H9 (cell line): Measurements from ENCODE around the gene ENO3. TPM values are rescaled to one million over a fixed set of nuclear protein-coding genes. Genes with fewer than 3 reads are reported as not detected.
A peak's percentile ranks its signal among the peaks of the same experiment; 100 is the strongest.

Source experiments
- DNase-seq: peaks from one replicate; pipeline ENCODE4 v3.0.0-alpha.2; 2017
- H2AFZ ChIP-seq: one replicate; pipeline ENCODE4 v1.6.1; 2013; ENCODE audit warnings: mild to moderate bottlenecking, low read length, control low read depth, moderate library complexity
- H2AK5ac ChIP-seq: 2 replicates; pipeline ENCODE4 v1.6.1; 2013; ENCODE audit warnings: low read length, control low read depth, mixed read lengths; ENCODE audit not compliant: insufficient read length
- H2BK120ac ChIP-seq: one replicate; pipeline ENCODE4 v1.6.1; 2013; ENCODE audit warnings: low read depth, mild to moderate bottlenecking, low read length, control low read depth, inconsistent platforms; ENCODE audit not compliant: poor library complexity, severe bottlenecking
- H2BK12ac ChIP-seq: 2 replicates; pipeline ENCODE4 v1.6.1; 2013; ENCODE audit warnings: low read length, control low read depth, mixed read lengths, low read depth; ENCODE audit not compliant: insufficient read length
- H2BK15ac ChIP-seq: 2 replicates; pipeline ENCODE4 v1.6.1; 2013; ENCODE audit warnings: low read depth, low read length, control low read depth
- H2BK20ac ChIP-seq: one replicate; pipeline ENCODE4 v1.6.1; 2013; ENCODE audit warnings: low read depth, mild to moderate bottlenecking, low read length, control low read depth, inconsistent platforms; ENCODE audit not compliant: poor library complexity, severe bottlenecking
- H2BK5ac ChIP-seq: 2 replicates; pipeline ENCODE4 v1.6.1; 2013; ENCODE audit warnings: low read length, control low read depth, mixed read lengths; ENCODE audit not compliant: insufficient read length
- H3K14ac ChIP-seq: 2 replicates; pipeline ENCODE4 v1.6.1; 2013; ENCODE audit warnings: low read length, control low read depth; ENCODE audit not compliant: insufficient read depth
- H3K18ac ChIP-seq: 2 replicates; pipeline ENCODE4 v1.6.1; 2013; ENCODE audit warnings: low read depth, mild to moderate bottlenecking, mixed read lengths, low read length, control low read depth; ENCODE audit not compliant: insufficient read length
- H3K23ac ChIP-seq: 2 replicates; pipeline ENCODE4 v1.6.1; 2013; ENCODE audit warnings: low read length, control low read depth, mixed read lengths, low read depth; ENCODE audit not compliant: insufficient read length
- H3K23me2 ChIP-seq: 2 replicates; pipeline ENCODE4 v1.6.1; 2013; ENCODE audit warnings: low read depth, mild to moderate bottlenecking, mixed read lengths, low read length, control low read depth; ENCODE audit not compliant: insufficient read length, poor library complexity, severe bottlenecking
- H3K27ac ChIP-seq: 2 replicates; pipeline ENCODE4 v1.5.1; 2013; ENCODE audit warnings: low read length, control low read depth, mixed read lengths, low read depth; ENCODE audit not compliant: insufficient read length
- H3K27me3 ChIP-seq: 2 replicates; pipeline ENCODE4 v1.6.1; 2013; ENCODE audit warnings: low read length, control low read depth, inconsistent platforms; ENCODE audit not compliant: insufficient read depth
- H3K4ac ChIP-seq: 2 replicates; pipeline ENCODE4 v1.6.1; 2013; ENCODE audit warnings: low read depth, mild to moderate bottlenecking, control low read depth, inconsistent platforms, low read length, moderate library complexity
- H3K4me1 ChIP-seq: 2 replicates; pipeline ENCODE4 v1.6.1; 2013; ENCODE audit warnings: low read length, control low read depth, inconsistent platforms; ENCODE audit not compliant: insufficient read depth
- H3K4me2 ChIP-seq: 2 replicates; pipeline ENCODE4 v1.6.1; 2013; ENCODE audit warnings: low read length, control low read depth, mixed read lengths; ENCODE audit not compliant: insufficient read length, insufficient read depth
- H3K56ac ChIP-seq: 2 replicates; pipeline ENCODE4 v1.6.1; 2013; ENCODE audit warnings: low read depth, mild to moderate bottlenecking, mixed read lengths, low read length, control low read depth; ENCODE audit not compliant: insufficient read length
- H3K79me1 ChIP-seq: 2 replicates; pipeline ENCODE4 v1.6.1; 2013; ENCODE audit warnings: low read depth, mild to moderate bottlenecking, moderate library complexity, low read length, control low read depth, inconsistent platforms; ENCODE audit not compliant: insufficient read depth, poor library complexity, severe bottlenecking
- H3K79me2 ChIP-seq: 2 replicates; pipeline ENCODE4 v1.6.1; 2013; ENCODE audit warnings: low read length, control low read depth, inconsistent platforms; ENCODE audit not compliant: insufficient read depth
- H3K9ac ChIP-seq: 2 replicates; pipeline ENCODE4 v1.6.1; 2013; ENCODE audit warnings: low read length, control low read depth, mixed read lengths; ENCODE audit not compliant: insufficient read length; ENCODE audit errors: extremely low read depth
- H3K9me3 ChIP-seq: one replicate; pipeline ENCODE4 v1.6.1; 2013; ENCODE audit warnings: low read depth, low read length, inconsistent platforms; ENCODE audit not compliant: control insufficient read depth
- H3T11ph ChIP-seq: one replicate; pipeline ENCODE4 v1.6.1; 2013; ENCODE audit warnings: mild to moderate bottlenecking, low read length, control low read depth, inconsistent platforms
- H4K20me1 ChIP-seq: one replicate; pipeline ENCODE4 v1.6.1; 2013; ENCODE audit not compliant: control insufficient read depth, insufficient read length, insufficient read depth
- H4K5ac ChIP-seq: 2 replicates; pipeline ENCODE4 v1.6.1; 2013; ENCODE audit warnings: low read depth, mild to moderate bottlenecking, mixed read lengths, low read length, control low read depth; ENCODE audit not compliant: insufficient read length
- H4K8ac ChIP-seq: replicated peaks from 2 replicates; pipeline ENCODE4 v1.6.1; 2013; ENCODE audit warnings: low read length, control low read depth, mixed read lengths, low read depth; ENCODE audit not compliant: insufficient read length
- H4K91ac ChIP-seq: 2 replicates; pipeline ENCODE4 v1.6.1; 2013; ENCODE audit warnings: low read depth, mild to moderate bottlenecking, moderate library complexity, mixed read lengths, low read length, control low read depth; ENCODE audit not compliant: insufficient read length
- H3K27ac Mint-ChIP-seq, 3 experiments: 2 replicates in 2 of 3; 3 replicates in 1 of 3; pipeline ENCODE4 v1.8.0; 2020 to 2021; ENCODE audit warnings: mixed read lengths in 3 of 3, mild to moderate bottlenecking in 1 of 3, moderate library complexity in 1 of 3
- H3K27me3 Mint-ChIP-seq: 2 replicates; pipeline ENCODE4 v1.8.0; 2021; ENCODE audit warnings: low read depth, mild to moderate bottlenecking, moderate library complexity, mixed read lengths
- H3K36me3 Mint-ChIP-seq, 3 experiments: 2 replicates in 2 of 3; 3 replicates in 1 of 3; pipeline ENCODE4 v1.8.0; 2020 to 2021; ENCODE audit warnings: low read depth in 3 of 3, mixed read lengths in 3 of 3; ENCODE audit not compliant: insufficient read depth in 1 of 3
- H3K4me1 Mint-ChIP-seq, 2 experiments: 2 replicates each; pipeline ENCODE4 v1.8.0; 2020; ENCODE audit warnings: mixed read lengths in 2 of 2
- H3K4me3 Mint-ChIP-seq, 2 experiments: 2 replicates in 1 of 2; 3 replicates in 1 of 2; pipeline ENCODE4 v1.8.0; 2020 to 2021; ENCODE audit warnings: mild to moderate bottlenecking in 2 of 2, mixed read lengths in 2 of 2, moderate library complexity in 1 of 2
- H3K9me3 Mint-ChIP-seq, 2 experiments: 2 replicates in 1 of 2; 3 replicates in 1 of 2; pipeline ENCODE4 v1.8.0; 2020; ENCODE audit warnings: mild to moderate bottlenecking in 2 of 2, mixed read lengths in 2 of 2, moderate library complexity in 1 of 2
- WGBS: extraction: QIAGEN DNeasy Blood & Tissue Kit; methylation state at CpG from one replicate; pipeline ENCODE4 v1.1.7; 2013; ENCODE audit warnings: missing lambda C conversion rate, low lambda C conversion rate, mixed read lengths; ENCODE audit not compliant: insufficient read length; ENCODE audit errors: extremely low coverage; 5-methylcytosine and 5-hydroxymethylcytosine counted together
- total RNA-seq: library from RNA; stranded (reverse); gene quantifications from 2 replicates; pipeline ENCODE4 v1.2.1, GENCODE V29; 2021
- TF ChIP-seq, protein P1 (sequence below): fragments of 200-600 bp; sonication (generic); conservative IDR thresholded peaks from 3 replicates; pipeline ENCODE4 v1.8.0; 2021; ENCODE audit warnings: antibody characterized with exemption, mild to moderate bottlenecking

ENO3 gene
- total RNA-seq, 1 experiment from 2014 or later, result 25.4 TPM

- H2AFZ ChIP-seq, result no peak overlapping the region
- Mint-ChIP-seq H3K36me3 (peaks cover 32 to 67% (median 53%) of the 10 kb centered on the region in 3 experiments), H3K9me3 (peaks cover 0 to 2% of the 10 kb centered on the region in 2 experiments; a peak in 2 of 5 replicates), H3K27me3 (peaks cover 6% of the 10 kb centered on the region), H3K4me1 (peaks cover 28 to 33% of the 10 kb centered on the region in 2 experiments), H3K27ac (peak overlapping the region; percentile 83 to 92 (median 91); a peak in 5 of 7 replicates), H3K4me3 (peak overlapping the region; percentile 7 to 16; a peak in 3 of 5 replicates)
- no peaks in the 10 kb centered on the region for H3K27me3 ChIP-seq
- H4K8ac ChIP-seq, result no peak overlapping the region
- no peak overlapping the region for H3T11ph ChIP-seq
- no peak overlapping the region for H3K14ac ChIP-seq
- H3K4me2 ChIP-seq, result no peak overlapping the region
- no peak overlapping the region for H4K91ac ChIP-seq
- H4K5ac ChIP-seq, result no peak overlapping the region
- TF ChIP-seq, protein P1, sequence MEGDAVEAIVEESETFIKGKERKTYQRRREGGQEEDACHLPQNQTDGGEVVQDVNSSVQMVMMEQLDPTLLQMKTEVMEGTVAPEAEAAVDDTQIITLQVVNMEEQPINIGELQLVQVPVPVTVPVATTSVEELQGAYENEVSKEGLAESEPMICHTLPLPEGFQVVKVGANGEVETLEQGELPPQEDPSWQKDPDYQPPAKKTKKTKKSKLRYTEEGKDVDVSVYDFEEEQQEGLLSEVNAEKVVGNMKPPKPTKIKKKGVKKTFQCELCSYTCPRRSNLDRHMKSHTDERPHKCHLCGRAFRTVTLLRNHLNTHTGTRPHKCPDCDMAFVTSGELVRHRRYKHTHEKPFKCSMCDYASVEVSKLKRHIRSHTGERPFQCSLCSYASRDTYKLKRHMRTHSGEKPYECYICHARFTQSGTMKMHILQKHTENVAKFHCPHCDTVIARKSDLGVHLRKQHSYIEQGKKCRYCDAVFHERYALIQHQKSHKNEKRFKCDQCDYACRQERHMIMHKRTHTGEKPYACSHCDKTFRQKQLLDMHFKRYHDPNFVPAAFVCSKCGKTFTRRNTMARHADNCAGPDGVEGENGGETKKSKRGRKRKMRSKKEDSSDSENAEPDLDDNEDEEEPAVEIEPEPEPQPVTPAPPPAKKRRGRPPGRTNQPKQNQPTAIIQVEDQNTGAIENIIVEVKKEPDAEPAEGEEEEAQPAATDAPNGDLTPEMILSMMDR, result no peak
- H3K56ac ChIP-seq, result no peak overlapping the region
- H4K20me1 ChIP-seq, result no peaks in the 10 kb centered on the region
- H3K79me2 ChIP-seq, result peaks cover 15% of the 10 kb centered on the region; the same call in 1 of the 2 replicates
- no CpG with 5 or more reads among the region's 8 CpGs for WGBS
- H3K23ac ChIP-seq, result no peak overlapping the region
- H2BK120ac ChIP-seq, result no peak overlapping the region
- peaks cover 4% of the 10 kb centered on the region for H3K79me1 ChIP-seq
- H3K4me1 ChIP-seq, result no peaks in the 10 kb centered on the region
- no peak overlapping the region for H2BK20ac ChIP-seq
- no peak overlapping the region for H3K4ac ChIP-seq
- peak overlapping the region; percentile 5 for H3K27ac ChIP-seq
- H3K18ac ChIP-seq, result no peak overlapping the region
- H3K9ac ChIP-seq, result no peak overlapping the region
- H2BK5ac ChIP-seq, result no peak overlapping the region
- no peaks in the 10 kb centered on the region for H3K9me3 ChIP-seq
- DNase-seq, result peak; percentile 44
- no peak overlapping the region for H2AK5ac ChIP-seq
- H2BK12ac ChIP-seq, result no peak overlapping the region
- peaks cover 19% of the 10 kb centered on the region for H3K23me2 ChIP-seq
- H2BK15ac ChIP-seq, result no peak overlapping the region
Measured at GRCh38 chr17:4944554-4945175, 6.3 kb upstream of the ENO3 start.
